HS-27A (cell line): ENCODE data around the gene XRCC1.
"Not testable (repeated sequence)": the region's sequence is repeated elsewhere in the genome, so short reads cannot be mapped to it uniquely, and the experiment has no call there.

Source experiments
- DNase-seq: peaks from one replicate; pipeline ENCODE4 v3.0.0-alpha.2; 2012; ENCODE audit warnings: low read depth, missing footprints

Gene XRCC1

GRCh38 chr19:43519436-43520088 is 55.8 kb downstream of the XRCC1 start:
- peak; percentile 57 for DNase-seq

- DNase-seq, result no peak
Measured at GRCh38 chr19:43518051-43518450, 57.3 kb downstream of the XRCC1 start.

DNA sequence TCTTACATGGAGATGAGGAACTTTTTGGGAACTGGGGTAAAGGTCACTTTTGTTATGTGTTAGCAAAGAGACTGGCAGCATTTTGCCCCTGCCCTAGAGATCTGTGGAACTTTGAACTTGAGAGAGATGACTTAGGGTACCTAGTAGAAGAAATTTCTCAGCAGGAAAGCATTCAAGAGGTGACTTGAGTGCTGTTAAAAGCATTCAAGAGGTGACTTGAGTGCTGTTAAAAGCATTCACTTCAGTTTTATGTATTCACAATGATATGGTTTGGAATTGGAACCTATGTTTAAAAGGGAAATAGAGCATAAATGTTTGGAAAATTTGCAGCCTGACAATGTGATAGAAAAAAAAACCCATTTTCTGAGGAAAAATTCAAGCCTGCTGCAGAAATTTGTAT is 62.9 kb downstream of the XRCC1 start:
- DNase-seq, result not testable (repeated sequence)

GRCh38 chr19:43511324-43511723 is 64.0 kb downstream of the XRCC1 start:
- DNase-seq, result no peak

- no peak for DNase-seq
Measured at GRCh38 chr19:43510713-43511112, 64.6 kb downstream of the XRCC1 start.

DNA sequence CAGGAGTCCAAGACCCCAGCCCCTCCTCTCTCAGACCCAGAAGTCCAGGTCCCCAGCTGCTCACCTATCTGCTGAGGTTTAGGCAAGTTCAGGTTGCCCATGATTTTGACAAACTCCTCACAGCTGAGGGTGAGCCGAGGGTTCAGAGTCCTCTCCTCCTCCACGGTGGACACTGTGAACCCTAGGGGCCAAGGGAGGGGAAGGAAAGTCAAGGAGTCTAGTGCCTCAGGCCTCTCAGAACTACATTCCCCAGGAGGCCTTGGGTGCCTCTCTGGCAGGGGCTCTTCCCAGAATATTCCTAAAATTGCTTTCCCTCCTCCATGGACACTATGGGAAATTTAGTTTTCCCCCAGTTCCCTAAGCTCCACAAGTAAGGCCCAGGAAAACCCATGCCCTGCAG is 67.4 kb downstream of the XRCC1 start:
- DNase-seq, result no peak

DNA sequence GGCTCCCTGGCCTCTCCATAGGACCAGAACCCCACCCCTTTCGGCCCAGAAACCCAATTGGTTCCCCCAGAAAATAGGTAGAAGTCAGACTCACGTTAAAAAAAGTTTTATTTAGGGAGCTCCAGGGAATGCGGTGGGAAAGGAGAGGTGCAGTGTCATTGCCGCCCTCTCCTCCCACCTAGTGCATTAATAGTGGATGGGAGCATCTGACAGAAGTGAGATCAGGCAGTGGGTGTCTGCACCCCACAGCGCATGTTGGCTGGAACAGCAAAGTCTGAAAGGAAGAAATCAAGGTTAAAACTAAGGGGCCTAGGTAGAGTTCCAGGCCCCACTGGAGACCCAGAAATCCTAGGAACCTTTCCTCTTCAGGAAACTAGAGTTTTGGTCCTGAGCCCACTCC is 68.7 kb downstream of the XRCC1 start:
- DNase-seq, result no peak

DNA sequence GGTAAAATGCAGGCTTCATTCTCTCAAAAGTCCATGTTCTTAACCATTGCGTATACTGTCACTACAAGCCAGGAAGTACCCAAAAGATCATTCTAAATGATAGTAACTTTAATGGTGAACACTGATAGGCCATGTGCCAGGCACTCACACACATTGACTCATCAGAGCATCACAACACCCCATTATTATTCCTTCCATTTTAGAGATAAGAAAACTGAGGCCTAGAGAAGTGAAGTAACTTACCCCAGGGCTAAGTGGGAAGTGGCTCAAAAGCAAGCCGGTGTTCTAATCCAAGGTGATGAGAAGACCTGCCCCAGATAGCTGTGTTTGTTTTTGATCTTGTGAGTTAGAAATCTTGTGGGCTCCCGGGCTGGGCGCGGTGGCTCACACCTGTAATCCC is 69.4 kb downstream of the XRCC1 start:
- DNase-seq, result no peak

GRCh38 chr19:43505186-43505456 is 70.2 kb downstream of the XRCC1 start:
- no peak for DNase-seq

- no peak for DNase-seq
Measured at GRCh38 chr19:43504426-43505185, 70.7 kb downstream of the XRCC1 start, which contains the start of gene PHLDB3. TSS of gene PHLDB3 (minus strand) at chr19:43504746. CDS start at chr19:43504118, 628 bp downstream.

DNA sequence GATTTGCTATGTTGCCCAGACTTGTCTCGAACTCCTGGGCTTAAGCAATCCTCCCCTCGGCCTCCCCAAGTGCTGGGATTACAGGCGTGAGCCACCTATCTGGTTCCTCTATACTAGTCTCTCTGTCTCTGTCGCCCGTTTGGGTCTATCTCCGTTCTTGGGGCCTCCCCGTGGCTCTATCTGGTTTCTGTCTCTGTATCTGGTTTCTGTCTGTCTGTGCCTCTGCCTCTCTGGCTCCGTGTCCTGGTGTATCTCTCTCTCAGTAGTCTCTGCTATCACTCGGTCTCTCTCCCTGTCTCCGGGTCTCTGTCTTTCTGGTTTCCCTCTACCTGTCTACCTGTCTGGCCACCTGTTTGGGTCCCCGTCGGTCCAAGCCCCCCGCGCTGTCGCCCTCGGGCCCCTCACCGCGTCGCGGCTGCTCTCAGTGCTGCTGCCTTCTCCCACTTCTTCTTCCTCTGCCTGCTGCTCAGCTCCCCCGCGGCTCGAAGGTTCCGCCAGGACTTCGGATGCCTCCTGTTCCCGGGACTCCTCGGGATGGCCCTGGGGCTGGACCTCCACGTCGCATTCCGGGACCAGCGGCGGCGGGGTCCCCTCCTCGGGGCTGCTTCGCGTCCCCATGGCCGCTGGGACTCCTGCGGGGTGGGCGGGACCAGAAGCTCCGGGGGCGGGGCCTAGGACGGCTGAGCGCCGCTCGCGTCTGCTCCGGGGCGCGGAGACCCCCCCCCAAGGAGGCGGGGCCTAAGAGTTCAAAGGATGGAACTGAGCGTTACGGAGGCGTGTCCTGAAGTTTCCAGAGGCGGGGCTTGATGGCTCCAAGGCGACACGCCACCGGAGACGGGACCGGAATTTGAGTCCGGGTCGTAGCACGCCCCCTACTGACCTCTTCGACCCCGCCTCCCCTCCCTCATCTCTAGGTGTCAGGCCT is 71.6 kb downstream of the XRCC1 start:
- peak; percentile 82 for DNase-seq

GRCh38 chr19:43502419-43502976 is 72.8 kb downstream of the XRCC1 start:
- DNase-seq, result no peak

- DNase-seq, result no peak
Measured at GRCh38 chr19:43501661-43502418, 73.5 kb downstream of the XRCC1 start.

DNA sequence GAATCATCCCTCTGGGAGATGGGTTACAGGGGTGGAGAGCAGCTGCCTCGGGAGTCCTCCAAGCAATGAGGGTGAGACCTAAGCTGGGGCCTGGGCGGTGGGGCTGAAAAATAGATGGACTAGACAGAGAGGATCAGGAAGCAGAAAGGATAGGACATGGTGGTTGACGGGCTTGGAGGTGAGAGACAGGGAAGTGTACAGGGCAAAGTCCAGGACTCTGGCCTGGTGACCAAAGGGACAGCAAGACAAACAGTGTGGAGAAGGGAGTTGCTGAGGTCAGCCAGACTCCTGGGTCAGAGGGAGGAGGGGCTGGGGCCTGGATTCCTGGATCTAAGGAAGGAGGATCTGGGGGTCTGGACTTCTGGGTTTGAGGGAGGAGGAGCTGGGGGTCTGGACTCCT is 76.3 kb downstream of the XRCC1 start:
- DNase-seq, result no peak

GRCh38 chr19:43498233-43498842 is 77.0 kb downstream of the XRCC1 start:
- no peak for DNase-seq

- no peak for DNase-seq
Measured at GRCh38 chr19:43496960-43497359, 78.4 kb downstream of the XRCC1 start.

DNA sequence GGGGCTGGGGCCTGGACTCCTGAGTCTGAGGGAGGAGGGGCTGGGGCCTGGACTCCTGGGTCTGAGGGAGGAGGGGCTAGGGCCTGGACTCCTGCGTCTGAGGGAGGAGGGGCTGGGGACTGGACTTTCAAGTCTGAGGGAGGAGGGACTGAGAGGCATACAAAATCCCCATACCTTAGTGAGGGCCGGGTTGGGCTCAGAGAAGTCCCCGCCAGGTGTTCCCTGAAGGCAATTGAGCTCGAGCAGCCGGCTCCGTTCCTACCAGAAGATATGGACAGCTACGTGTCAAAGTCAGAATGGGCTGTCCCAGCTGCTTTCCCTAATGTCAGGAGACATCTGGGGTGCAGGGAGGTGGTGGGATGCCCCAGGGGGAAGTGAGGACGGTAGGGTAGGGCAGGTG is 80.2 kb downstream of the XRCC1 start:
- DNase-seq, result no peak
